ENCODE measurements around the gene BTLA.
A peak's percentile ranks its signal among the peaks of the same experiment; 100 is the strongest.
"Not testable (repeated sequence)": the region's sequence is repeated elsewhere in the genome, so short reads cannot be mapped to it uniquely, and the experiment has no call there.

Gene BTLA

DNA sequence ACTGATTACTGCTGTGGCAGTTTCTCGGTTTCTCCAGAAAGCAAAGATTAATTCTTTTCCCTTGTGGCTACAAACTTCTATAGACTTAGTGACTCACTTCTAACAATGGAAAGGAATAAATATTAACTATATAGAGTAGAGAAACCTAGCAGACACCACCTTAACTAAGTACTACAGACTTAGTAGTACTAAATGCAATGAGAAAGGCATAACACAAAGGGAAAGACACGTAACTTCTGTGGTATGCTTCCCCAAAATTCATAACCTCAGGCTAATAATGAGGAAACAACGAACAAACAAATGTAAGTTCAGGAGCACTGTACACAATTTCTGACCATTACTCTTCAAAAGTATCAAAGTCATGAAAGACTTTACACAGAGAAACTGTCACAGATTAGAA lies 31.3 kb upstream of the BTLA start:
- no peaks in the 10 kb centered on the region for H3K36me3 ChIP-seq (ENCODE audit: control insufficient read depth, insufficient read depth, low read length)

DNA sequence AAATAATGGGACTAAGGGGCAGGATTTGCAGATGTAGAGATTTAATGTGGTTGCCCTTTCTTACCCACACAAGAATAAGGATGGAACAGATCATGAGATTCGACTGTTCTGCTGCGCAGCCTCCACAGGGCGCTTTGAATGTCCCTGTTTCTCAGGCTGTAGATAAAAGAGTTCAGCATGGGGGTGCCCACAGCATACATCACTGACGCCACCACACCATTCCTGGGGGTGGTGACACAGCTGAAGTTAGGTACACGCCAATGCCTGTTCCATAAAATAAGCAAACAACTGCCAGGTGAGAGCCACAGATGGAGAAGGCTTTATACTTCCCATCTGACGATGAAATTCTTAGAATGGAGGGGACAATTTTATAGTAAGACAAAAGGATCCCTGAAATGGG lies 24.9 kb upstream of the BTLA start:
- not testable (repeated sequence) for H3K4me3 ChIP-seq (ENCODE audit: low read depth, low read length); H2AFZ ChIP-seq; H3K9me3 ChIP-seq (ENCODE audit: control insufficient read depth, low read length); H3K36me3 ChIP-seq (ENCODE audit: control insufficient read depth, insufficient read depth, low read length); H3K27ac ChIP-seq; H3K4me1 ChIP-seq; H3K4me2 ChIP-seq (ENCODE audit: low read length); H3K27me3 ChIP-seq (ENCODE audit: control insufficient read depth, insufficient read depth, low read length); H3K79me2 ChIP-seq; H3K9ac ChIP-seq

More for the DNA sequence above, 31.3 kb upstream of the BTLA start:
- H3K4me3 ChIP-seq (ENCODE audit: low read depth, low read length), result no peak overlapping the region
- H3K9ac ChIP-seq, result no peak overlapping the region
- H3K4me1 ChIP-seq, result no peaks in the 10 kb centered on the region
- TF ChIP-seq, protein P1, sequence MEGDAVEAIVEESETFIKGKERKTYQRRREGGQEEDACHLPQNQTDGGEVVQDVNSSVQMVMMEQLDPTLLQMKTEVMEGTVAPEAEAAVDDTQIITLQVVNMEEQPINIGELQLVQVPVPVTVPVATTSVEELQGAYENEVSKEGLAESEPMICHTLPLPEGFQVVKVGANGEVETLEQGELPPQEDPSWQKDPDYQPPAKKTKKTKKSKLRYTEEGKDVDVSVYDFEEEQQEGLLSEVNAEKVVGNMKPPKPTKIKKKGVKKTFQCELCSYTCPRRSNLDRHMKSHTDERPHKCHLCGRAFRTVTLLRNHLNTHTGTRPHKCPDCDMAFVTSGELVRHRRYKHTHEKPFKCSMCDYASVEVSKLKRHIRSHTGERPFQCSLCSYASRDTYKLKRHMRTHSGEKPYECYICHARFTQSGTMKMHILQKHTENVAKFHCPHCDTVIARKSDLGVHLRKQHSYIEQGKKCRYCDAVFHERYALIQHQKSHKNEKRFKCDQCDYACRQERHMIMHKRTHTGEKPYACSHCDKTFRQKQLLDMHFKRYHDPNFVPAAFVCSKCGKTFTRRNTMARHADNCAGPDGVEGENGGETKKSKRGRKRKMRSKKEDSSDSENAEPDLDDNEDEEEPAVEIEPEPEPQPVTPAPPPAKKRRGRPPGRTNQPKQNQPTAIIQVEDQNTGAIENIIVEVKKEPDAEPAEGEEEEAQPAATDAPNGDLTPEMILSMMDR (IDR thresholded peaks at IDR 0.05), result no peak
- no peak overlapping the region for H3K27ac ChIP-seq
- H3K27me3 ChIP-seq (ENCODE audit: control insufficient read depth, insufficient read depth, low read length), result no peaks in the 10 kb centered on the region
- no peaks in the 10 kb centered on the region for H3K79me2 ChIP-seq
- no peaks in the 10 kb centered on the region for H3K9me3 ChIP-seq (ENCODE audit: control insufficient read depth, low read length)
- no peak overlapping the region for H3K4me2 ChIP-seq (ENCODE audit: low read length)
- H2AFZ ChIP-seq, result no peak overlapping the region

DNA sequence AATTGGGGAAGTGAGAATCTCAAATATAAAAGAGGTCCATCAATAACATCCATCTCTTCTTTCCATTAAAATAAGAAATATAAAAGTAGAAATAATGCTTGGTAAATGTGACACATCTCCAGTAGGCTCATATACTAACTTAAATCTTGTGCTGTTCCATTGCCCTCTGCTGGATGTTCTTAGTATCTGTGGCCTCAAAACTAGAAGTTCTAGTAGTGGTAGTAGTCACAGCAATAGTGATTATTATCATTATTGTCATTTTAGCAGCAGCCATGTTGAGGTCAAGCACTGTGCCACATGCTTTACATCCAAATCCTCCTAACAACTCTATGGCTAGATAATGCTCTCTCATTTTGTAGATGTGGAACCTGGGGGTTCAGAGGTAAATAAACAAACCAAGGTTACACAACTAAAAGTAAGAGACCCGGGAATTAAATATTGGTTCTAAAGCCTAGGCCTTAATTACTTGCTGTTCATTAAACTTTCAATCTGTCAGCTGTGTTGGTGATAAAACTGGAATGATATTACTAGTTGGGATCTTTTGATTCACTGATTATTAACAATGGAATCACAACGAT lies 20.2 kb upstream of the BTLA start:
- Histone ChIP-seq H3K4me1 (no peaks in the 10 kb centered on the region), H2AFZ (no peak overlapping the region), H3K9me3 (ENCODE audit: control insufficient read depth, low read length) (no peaks in the 10 kb centered on the region), H3K9ac (no peak overlapping the region), H3K79me2 (no peaks in the 10 kb centered on the region), H3K4me3 (ENCODE audit: low read depth, low read length) (no peak overlapping the region), H3K36me3 (ENCODE audit: control insufficient read depth, insufficient read depth, low read length) (no peaks in the 10 kb centered on the region), H3K27ac (no peak overlapping the region), H3K27me3 (ENCODE audit: control insufficient read depth, insufficient read depth, low read length) (no peaks in the 10 kb centered on the region), H3K4me2 (ENCODE audit: low read length) (no peak overlapping the region)
- TF ChIP-seq, protein P1 (IDR thresholded peaks at IDR 0.05), result peak; percentile 51

GRCh38 chr3:112518970-112519369 lies 19.7 kb upstream of the BTLA start:
- H3K4me2 ChIP-seq (ENCODE audit: low read length); H3K27me3 ChIP-seq (ENCODE audit: control insufficient read depth, insufficient read depth, low read length); H3K9ac ChIP-seq; H3K4me1 ChIP-seq; H3K4me3 ChIP-seq (ENCODE audit: low read depth, low read length); H3K27ac ChIP-seq; H3K36me3 ChIP-seq (ENCODE audit: control insufficient read depth, insufficient read depth, low read length); H2AFZ ChIP-seq; H3K9me3 ChIP-seq (ENCODE audit: control insufficient read depth, low read length); H3K79me2 ChIP-seq: not testable (repeated sequence)

DNA sequence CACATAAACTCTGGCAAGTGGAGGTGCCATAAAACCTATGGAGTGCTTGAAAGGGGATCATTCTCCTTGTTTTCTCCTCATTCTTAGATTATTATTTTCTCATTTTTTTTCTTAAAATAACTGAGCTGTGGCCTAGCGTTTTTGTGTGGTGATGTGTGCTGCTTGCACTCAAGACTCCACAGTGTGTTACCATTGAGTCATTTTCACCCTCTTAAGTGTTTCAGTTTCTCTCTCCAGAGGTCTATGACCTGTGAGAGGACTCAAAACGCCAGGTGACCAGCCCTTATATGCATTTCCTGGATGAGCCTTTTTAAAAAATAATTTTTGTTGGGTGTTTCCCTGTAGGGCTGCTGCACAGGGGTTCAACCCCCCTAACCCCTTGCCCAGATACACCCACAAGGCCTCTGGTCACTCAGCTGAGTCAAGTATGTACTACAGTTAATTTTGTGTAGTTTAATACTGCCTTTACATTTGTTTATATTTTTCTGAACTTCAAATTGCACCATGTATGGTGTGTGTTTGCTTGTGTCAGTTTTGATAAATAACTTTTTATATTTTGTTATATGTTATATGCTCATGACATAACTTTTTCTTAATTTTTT lies 15.4 kb upstream of the BTLA start:
- H3K9ac ChIP-seq, result no peak overlapping the region
- H3K27me3 ChIP-seq (ENCODE audit: control insufficient read depth, insufficient read depth, low read length), result no peaks in the 10 kb centered on the region
- TF ChIP-seq, protein P1 (IDR thresholded peaks at IDR 0.05), result no peak
- H3K4me1 ChIP-seq, result no peaks in the 10 kb centered on the region
- no peaks in the 10 kb centered on the region for H3K9me3 ChIP-seq (ENCODE audit: control insufficient read depth, low read length)
- H3K36me3 ChIP-seq (ENCODE audit: control insufficient read depth, insufficient read depth, low read length), result no peaks in the 10 kb centered on the region
- H3K79me2 ChIP-seq, result no peaks in the 10 kb centered on the region
- H3K4me3 ChIP-seq (ENCODE audit: low read depth, low read length), result no peak overlapping the region
- no peak overlapping the region for H2AFZ ChIP-seq
- H3K27ac ChIP-seq, result no peak overlapping the region
- H3K4me2 ChIP-seq (ENCODE audit: low read length), result no peak overlapping the region

DNA sequence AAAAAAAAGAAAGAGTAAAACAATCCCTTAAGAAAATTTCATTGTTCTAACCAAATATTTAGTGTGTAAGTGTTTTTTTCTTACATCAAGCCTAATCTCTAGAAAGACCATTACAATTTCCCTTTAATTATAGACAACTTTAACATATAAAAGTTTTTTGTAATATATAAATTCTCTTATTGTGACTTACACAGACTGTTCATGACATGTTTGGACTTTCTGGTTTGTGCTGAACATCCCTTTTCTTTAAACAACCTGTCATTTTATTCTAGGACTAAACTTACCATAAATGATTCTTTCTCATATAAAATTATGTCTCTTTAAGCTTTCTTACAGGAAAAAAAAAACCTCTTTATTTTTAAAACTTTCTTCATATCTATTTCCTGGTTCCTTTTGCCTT lies 13.0 kb upstream of the BTLA start:
- Histone ChIP-seq H3K4me2 (ENCODE audit: low read length) (no peak overlapping the region), H2AFZ (no peak overlapping the region), H3K36me3 (ENCODE audit: control insufficient read depth, insufficient read depth, low read length) (no peaks in the 10 kb centered on the region), H3K79me2 (no peaks in the 10 kb centered on the region), H3K9ac (no peak overlapping the region), H3K4me3 (ENCODE audit: low read depth, low read length) (no peak overlapping the region), H3K27ac (no peak overlapping the region), H3K9me3 (ENCODE audit: control insufficient read depth, low read length) (no peaks in the 10 kb centered on the region), H3K27me3 (ENCODE audit: control insufficient read depth, insufficient read depth, low read length) (no peaks in the 10 kb centered on the region), H3K4me1 (no peaks in the 10 kb centered on the region)
- TF ChIP-seq, protein P1 (IDR thresholded peaks at IDR 0.05), result no peak
